DMS53 treated with DMSO at 0.1 percent for 48 hours (cell line): Measurements from ENCODE around the gene HNRNPM.
"Not testable (repeated sequence)": the region's sequence is repeated elsewhere in the genome, so short reads cannot be mapped to it uniquely, and the experiment has no call there.

Source experiments
- DNase-seq: peaks from one replicate; lab custom pipeline; 2025; ENCODE audit not compliant: unreplicated experiment; lab: John Stamatoyannopoulos, UW

Gene HNRNPM

GRCh38 chr19:8510589-8511115 is 65.9 kb downstream of the HNRNPM start:
- no peak for DNase-seq

DNA sequence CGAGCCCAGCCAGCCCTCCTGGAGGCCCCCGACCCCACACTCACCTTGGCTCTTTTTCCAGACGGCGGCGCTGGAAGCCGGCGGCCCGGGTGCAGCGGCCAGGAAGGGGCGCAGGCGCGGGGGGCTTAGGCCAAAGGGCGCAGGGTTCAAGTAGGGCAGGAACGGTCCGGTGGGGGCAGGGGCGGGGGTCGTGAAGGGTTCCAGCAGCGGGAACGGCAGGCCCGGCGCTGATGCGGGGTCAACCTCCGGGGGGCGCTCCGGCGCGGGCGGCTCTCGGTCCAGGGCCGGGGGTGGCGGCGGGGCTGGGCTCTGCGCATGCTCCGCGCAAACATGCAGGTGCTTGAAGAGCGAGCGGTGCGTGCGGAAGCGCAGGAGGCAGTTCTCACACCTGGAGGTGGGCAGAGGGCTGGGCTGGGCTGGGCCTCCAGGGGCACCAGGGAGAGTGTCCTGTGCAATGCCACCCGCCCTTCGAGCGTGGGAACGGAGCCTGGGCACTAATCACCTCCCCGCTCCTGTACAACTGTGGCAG is 66.9 kb downstream of the HNRNPM start:
- DNase-seq: no peak

DNA sequence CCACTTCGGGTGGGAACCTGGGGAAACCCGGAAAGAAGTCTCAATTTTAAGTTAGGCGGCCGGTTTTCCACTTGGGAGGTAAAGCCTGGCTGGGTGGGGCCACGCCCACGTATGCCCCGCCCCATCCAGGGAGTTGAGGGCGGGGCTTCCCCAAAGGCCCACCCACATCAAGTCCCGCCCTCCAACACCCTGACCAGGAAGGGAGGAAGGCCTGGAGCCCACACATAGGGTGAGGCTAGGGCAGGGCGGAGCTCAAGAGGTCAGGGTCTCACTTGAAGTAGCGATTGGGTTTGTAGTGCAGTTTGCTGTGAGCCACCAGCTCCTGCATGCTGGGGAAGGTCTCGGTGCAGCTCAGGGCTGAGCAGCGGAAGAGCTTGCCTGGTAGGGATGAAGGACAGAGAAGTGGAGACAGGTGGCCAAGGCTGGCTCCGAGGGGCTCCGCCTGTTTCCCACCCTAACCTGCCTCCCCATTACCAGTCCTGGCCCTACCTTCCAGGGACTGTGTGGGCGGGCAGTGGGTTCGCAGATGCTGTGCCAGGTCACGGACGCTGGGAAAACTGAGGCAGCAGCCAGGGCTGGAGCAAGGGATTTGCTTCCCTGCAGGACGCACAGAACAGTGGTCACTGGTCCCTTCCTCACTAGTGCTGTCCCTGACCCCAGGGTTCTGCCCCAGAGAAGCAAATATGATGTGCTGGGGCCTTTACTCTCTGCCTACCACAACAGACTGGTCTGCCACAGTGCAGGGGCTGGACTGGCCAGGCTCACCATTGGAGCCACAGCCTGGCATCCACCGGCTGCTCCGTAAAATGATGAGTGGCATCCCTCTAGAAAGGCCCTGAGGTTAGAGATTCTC is 67.6 kb downstream of the HNRNPM start:
- DNase-seq: no peak

- DNase-seq: no peak
Measured at GRCh38 chr19:8513036-8513686, 68.4 kb downstream of the HNRNPM start.

DNA sequence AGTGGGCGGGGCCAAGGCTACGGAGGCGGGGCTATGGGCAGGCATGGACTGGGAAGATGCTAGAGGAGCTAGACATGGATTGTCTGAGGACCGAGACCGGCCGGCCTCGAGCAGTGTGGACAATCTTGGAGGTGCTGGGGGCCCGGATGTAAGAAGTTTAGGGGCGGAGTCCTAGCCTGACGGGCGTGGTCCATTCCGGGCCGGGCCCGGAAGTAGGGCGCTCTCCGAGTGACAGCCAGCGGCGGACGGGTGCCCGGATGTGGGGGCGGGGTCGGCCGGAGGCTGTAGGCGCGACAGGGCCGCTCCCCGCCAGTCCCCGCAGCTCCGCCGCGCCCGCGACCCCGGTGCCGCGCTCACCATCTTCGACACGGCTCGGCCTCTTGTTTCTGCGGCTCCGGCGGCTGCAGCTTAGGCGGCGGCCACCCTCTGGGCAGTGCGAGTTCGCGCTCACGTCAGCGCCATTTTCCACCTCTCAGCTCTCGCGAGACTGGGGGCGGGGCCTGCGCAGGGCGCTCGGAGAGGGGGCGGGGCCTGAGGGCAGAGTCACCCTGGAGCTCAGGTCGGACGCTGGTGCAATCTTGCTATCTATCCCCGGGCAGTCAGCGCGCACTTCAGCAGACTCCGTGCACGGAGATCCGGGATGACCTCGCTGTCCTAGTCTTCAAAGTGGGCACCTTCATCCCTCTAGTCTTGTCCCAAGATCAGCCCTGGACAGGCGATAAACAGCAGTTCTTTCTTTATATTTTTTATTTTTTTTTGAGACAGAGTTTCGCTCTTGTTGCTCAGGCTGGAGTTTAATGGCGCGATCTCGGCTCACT is 69.1 kb downstream of the HNRNPM start, which contains the start of gene ZNF414:
Gene ZNF414, minus strand, starts transcription at position 481 of the 818 bp plus-strand sequence. Its CDS starts 121 bp downstream, at position 360.
- DNase-seq: peak; percentile 60

- DNase-seq: not testable (repeated sequence)
Measured at GRCh38 chr19:8514505-8515009, 69.8 kb downstream of the HNRNPM start.

DNA sequence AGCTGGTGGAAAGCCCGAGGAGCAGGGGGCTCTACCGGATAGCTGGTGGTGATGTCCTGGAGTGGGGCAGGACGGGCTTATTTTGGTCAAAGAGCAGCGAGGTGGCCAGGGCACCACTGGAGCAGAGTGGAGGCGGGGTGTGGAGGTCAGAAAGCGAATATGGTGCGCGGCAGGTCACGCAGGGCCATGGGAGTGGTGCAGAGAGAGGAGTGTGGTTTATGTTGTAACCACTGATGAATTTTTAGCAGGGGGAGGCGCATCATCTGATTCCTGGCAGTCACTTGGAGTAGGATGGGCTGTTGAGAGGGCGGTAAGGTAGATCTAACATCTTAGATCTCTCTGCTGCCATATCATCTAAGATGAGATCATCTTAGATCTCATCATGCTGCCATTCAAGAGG is 70.5 kb downstream of the HNRNPM start:
- DNase-seq: no peak

GRCh38 chr19:8517551-8518442 is 73.0 kb downstream of the HNRNPM start:
- no peak for DNase-seq

DNA sequence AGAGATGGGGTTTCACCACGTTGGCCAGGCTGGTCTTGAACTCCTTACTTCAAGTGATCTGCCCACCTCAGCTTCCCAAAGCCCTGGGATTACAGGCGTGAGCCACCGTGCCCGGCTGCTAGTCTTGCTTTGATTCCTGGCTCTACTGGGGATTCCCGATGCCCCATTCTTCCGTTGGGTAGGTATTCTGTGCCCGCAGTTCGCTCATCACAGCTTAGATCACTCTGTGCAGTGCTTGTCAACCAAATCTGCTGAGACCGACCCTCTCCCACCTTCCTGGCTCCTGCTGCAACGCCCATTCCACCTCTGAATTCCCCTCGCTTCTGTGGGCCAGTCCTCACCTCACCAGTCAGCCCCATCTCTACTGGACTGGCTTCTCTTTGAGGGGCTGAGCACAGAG is 73.8 kb downstream of the HNRNPM start:
- no peak for DNase-seq

DNA sequence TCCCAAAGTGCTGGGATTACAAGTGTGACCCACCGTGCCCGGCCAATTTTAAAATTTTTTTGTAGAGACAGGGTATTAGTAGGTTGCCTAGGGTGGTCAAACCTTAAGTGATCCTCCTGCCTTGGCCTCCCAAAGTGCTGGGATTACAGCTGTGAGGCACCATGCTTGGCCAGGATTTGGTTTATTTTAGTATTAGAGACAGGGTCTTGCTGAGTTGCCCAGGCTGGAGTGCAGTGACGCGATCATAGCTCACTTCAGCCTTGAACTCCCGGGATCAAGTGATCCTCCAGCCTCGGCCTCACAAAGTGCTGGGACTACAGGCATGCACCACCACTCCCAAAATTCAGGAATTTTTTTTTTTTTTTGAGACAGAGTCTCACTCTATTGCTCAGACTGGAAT is 74.6 kb downstream of the HNRNPM start:
- DNase-seq: no peak

- DNase-seq: no peak
Measured at GRCh38 chr19:8525401-8525684, 80.6 kb downstream of the HNRNPM start.

DNA sequence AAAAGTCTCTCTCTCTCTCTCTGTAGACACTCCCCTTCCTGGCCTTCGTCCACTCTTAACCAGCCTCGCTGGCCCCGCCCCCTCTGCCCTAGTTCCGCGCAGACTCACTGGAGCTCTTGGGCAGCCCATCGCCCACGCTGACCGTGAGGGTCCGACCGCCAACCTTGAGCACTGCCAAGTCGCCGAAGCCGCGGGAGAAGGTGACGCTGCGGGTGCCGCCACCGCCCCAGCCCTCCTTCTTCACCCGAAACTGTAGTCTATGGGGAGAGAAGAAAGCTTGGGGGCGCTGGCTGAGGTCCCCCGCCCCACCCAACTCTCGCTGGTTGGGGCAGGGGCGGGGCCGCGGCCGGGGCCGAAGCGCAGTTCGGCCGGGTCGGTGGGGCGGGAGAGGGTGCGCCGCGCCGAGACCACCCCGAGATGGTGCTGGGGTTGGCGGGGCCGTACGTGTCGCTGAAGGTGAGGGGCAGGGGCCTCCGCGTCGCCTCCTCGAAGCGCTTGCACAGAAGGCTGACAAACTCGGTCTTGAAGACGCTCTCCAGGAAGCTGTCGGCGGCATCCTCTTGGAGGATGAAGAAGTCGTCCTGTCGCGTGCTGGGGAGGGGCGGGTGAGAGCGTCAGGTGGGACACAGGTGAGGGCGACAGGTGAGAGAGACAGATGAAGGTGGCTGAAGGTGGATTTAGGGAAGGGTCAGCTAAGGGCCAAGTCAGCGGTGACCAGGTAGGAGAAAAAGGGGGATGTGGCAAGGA is 81.7 kb downstream of the HNRNPM start:
- no peak for DNase-seq

GRCh38 chr19:8528500-8528899 is 83.7 kb downstream of the HNRNPM start:
- DNase-seq: no peak

DNA sequence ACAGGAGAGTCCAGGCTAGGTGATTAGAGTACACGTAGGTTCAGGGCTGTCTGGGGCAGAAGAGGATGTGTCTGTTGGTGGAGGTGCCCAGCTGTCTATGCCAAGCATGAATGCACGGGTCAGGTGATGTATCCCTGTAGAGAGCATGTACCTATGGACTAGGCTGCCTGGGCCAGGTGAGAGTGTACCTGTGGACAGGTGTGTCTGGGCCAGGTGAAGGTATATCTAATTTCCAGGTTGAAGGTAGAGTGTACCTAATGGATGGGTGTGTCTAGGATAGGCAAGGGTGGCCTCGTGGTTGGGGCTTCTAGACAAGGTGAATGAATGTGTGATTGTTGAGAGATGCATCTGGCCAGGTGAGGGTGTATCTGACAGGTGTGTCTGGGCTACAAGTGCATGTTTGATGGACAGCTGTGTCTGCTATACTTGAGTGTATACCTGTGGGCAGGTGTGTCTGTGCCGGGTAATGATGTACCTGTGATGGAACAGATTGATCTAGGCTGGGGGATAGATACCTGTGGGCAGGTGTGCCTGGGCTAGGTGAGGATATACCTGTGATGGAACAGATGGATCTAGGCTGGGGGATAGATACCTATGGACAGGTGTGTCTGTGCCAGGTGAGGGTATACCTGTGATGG is 84.7 kb downstream of the HNRNPM start:
- no peak for DNase-seq

- no peak for DNase-seq
Measured at GRCh38 chr19:8530061-8530679, 85.4 kb downstream of the HNRNPM start.

- no peak for DNase-seq
Measured at GRCh38 chr19:8531470-8531869, 86.7 kb downstream of the HNRNPM start.

- DNase-seq: no peak
Measured at GRCh38 chr19:8532225-8532624, 87.5 kb downstream of the HNRNPM start.

DNA sequence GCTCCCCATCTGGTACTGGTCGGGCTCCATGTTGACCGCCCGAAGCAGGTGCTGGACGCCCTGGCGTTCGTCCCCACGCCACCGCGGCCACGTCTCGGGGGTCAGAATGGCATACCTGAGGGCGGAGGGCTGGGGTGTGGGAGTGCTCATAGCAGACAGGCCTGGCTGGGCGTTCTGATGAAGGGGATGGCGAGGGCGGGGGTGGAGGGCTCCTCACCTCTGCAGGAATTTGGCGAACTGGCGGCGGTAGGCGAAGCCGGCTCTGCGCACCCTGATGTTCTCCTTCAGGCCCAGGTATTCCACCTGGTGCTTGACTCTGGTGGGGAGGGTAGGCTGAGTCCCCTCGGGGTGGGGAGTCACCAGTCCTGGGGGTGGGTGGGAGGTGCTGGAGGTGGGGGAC is 91.5 kb downstream of the HNRNPM start:
- DNase-seq: no peak
